Tibial nerve (tissue), 4 donors: ENCODE data around the gene TDRD5. TPM values are rescaled to one million over a fixed set of nuclear protein-coding genes. Genes with fewer than 3 reads are reported as not detected.

Source experiments
- DNase-seq, 2 donors: peaks; one replicate each; pipeline ENCODE4 v3.0.0-alpha.2; 2019; ENCODE audit warnings: low spot score in 2 of 2
- H3K27ac ChIP-seq, 4 donors: fragments of 200-600 bp; sonication (generic) in 3 of 4; one replicate each; pipeline ENCODE4 v1.5.1; 2017 to 2019; ENCODE audit warnings: mild to moderate bottlenecking in 1 of 4
- H3K27me3 ChIP-seq, 2 donors: fragments of 200-600 bp; sonication (generic) in 1 of 2; one replicate each; pipeline versions ENCODE4 v1.5.1 to v1.6.0; 2017 to 2019
- H3K36me3 ChIP-seq, 3 donors: fragments of 200-600 bp; sonication (generic); one replicate each; pipeline ENCODE4 v1.5.1; 2018 to 2019
- H3K4me1 ChIP-seq, 4 donors: fragments of 200-600 bp; sonication (generic) in 3 of 4; one replicate each; pipeline ENCODE4 v1.5.1; 2017 to 2019
- H3K4me3 ChIP-seq, 4 donors: fragments of 200-600 bp; sonication (generic) in 3 of 4; one replicate each; pipeline ENCODE4 v1.5.1; 2017 to 2019; ENCODE audit warnings: mild to moderate bottlenecking in 1 of 4, moderate library complexity in 1 of 4
- H3K9me3 ChIP-seq, 4 donors: fragments of 200-600 bp; sonication (generic) in 3 of 4; one replicate each; pipeline ENCODE4 v1.5.1; 2017 to 2019
- CTCF ChIP-seq, 5 experiments: fragments of 200-600 bp in 3 of 5; fragments of 450-650 bp in 2 of 5; sonication (generic) in 3 of 5; IDR thresholded peaks; one replicate each; pipeline ENCODE4 v1.5.1; 2016 to 2019; ENCODE audit warnings: antibody characterized with exemption in 5 of 5, mild to moderate bottlenecking in 3 of 5, moderate library complexity in 2 of 5
- EP300 ChIP-seq, 2 donors: sonication (generic); formaldehyde crosslinking; IDR thresholded peaks; one replicate each; pipeline ENCODE4 v1.6.1; 2017; ENCODE audit warnings: antibody characterized with exemption in 2 of 2, mild to moderate bottlenecking in 1 of 2
- POLR2A ChIP-seq, 2 donors: fragments of 450-650 bp; IDR thresholded peaks; one replicate each; pipeline ENCODE4 v1.6.1; 2017; ENCODE audit warnings: antibody characterized with exemption in 2 of 2, mild to moderate bottlenecking in 2 of 2, moderate library complexity in 2 of 2
- WGBS, 2 donors: methylation state at CpG; one replicate each; pipeline ENCODE4 v1.1.5; 2018; 5-methylcytosine and 5-hydroxymethylcytosine counted together
- total RNA-seq, 4 donors: library from RNA; depleted of rRNA; stranded (reverse); fragments of >200 nt; gene quantifications; one replicate each; pipeline ENCODE4 v1.1.0, GENCODE V29; 2016

Gene TDRD5
- total RNA-seq, 4 donors from 2014 or later, result 0.21 to 0.59 (median 0.44) TPM; not detected in 1

- H3K27ac ChIP-seq, result no peak overlapping the region
- DNase-seq, result no peak
- TF ChIP-seq EP300 (IDR thresholded peaks at IDR 0.05) (no peak), CTCF (IDR thresholded peaks at IDR 0.05) (no peak), POLR2A (IDR thresholded peaks at IDR 0.05) (no peak)
- peaks cover 0 to 16% (median 4%) of the 10 kb centered on the region in 4 donors for H3K4me1 ChIP-seq
- no peaks in the 10 kb centered on the region for H3K36me3 ChIP-seq
- WGBS, 2 donors, result 12 to 18% methylated on average over 5 of the region's 5 CpGs
- H3K4me3 ChIP-seq, result no peak overlapping the region
- peaks cover 0 to 2% (median 0%) of the 10 kb centered on the region in 4 donors for H3K9me3 ChIP-seq
- peaks cover 0 to 46% of the 10 kb centered on the region in 2 donors for H3K27me3 ChIP-seq
Observed at GRCh38 chr1:179576509-179576908, 15.1 kb upstream of the TDRD5 start.

GRCh38 chr1:179583771-179584320, 7.8 kb upstream of the TDRD5 start:
- DNase-seq, result no peak
- Histone ChIP-seq H3K4me3 (no peak overlapping the region), H3K4me1 (peaks cover 0 to 10% (median 4%) of the 10 kb centered on the region in 4 donors), H3K27me3 (peaks cover 0 to 8% of the 10 kb centered on the region in 2 donors), H3K27ac (no peak overlapping the region), H3K36me3 (no peaks in the 10 kb centered on the region), H3K9me3 (peaks cover 0 to 21% (median 0%) of the 10 kb centered on the region in 4 donors)
- 76 to 90% methylated on average over 5 of the region's 5 CpGs for WGBS, 2 donors
- TF ChIP-seq CTCF (IDR thresholded peaks at IDR 0.05) (no peak), POLR2A (IDR thresholded peaks at IDR 0.05) (no peak), EP300 (IDR thresholded peaks at IDR 0.05) (no peak)

DNA sequence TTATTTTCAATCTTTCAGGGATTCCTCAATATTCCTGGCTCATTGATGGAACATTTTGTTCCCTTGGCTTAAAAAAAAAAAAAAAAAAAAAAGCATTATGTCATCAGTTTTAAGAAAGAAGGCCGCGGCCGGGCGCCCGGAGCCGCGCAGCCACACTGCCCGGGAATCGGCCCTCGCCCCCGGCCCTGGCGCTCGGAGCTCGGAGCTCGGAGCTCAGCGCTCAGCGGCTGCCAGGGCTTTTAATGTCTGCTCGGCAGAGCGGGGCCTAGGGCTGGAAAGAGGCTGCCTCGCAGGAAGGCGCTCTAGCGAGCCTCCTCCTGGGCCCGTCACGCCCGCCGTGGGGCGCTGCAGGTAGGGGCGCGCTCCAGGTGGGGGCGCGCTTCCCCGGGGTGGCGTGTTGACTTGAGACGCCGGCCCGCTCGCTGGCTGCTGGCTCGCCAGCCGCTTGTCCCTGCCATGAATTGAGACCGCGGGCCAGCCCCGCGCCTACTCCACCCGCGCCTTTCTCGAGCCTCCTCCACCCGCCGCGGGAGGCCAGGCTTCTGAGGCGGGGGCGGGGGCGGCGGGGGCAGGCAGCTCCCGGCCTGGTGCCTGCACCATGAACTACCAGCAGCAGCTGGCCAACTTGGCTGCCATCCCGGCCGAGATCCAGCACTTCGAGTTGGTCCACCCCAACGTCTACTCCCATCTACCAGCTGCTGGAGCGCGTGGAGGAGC, 5.4 kb upstream of the TDRD5 start:
- H3K4me1 ChIP-seq, result peaks cover 0 to 10% (median 5%) of the 10 kb centered on the region in 4 donors
- H3K27ac ChIP-seq, result peak overlapping the region; percentile 45 to 88 (median 63)
- H3K27me3 ChIP-seq, result peaks cover 0 to 10% of the 10 kb centered on the region in 2 donors
- peak overlapping the region; percentile 26 to 54 (median 30) for H3K4me3 ChIP-seq
- DNase-seq, result peak in 1 of 2 donors; percentile 27
- no peaks in the 10 kb centered on the region for H3K36me3 ChIP-seq
- peaks cover 0 to 24% (median 0%) of the 10 kb centered on the region in 4 donors for H3K9me3 ChIP-seq
- WGBS, 2 donors, result 4 to 7% methylated on average over 33 to 45 of the region's 60 CpGs
- TF ChIP-seq EP300 (IDR thresholded peaks at IDR 0.05) (no peak), CTCF (IDR thresholded peaks at IDR 0.05) (peak in 3 of 5 experiments; percentile 36 to 41 (median 39))

DNA sequence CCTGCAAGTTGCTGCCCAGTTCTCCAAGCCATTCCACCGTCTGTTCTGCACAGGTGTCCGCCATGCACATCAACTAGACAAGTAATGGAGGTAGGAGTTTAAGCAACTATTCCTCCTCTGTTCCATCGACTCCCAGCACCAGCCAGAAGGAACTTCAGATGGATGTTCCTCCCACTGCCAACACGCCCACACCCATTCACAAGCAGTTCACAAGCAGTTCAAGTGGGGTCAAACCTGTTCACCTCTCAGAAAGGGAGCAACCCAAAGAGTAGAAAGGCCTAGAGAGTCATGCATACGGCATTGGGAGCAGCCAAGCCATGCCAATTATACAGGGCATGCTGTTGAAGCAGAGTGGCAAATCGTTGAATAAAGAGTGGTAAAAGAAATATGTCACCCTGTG, 4.3 kb upstream of the TDRD5 start:
- WGBS, 2 donors, result 95% methylated on average over 6 of the region's 6 CpGs
- no peaks in the 10 kb centered on the region for H3K36me3 ChIP-seq
- H3K27me3 ChIP-seq, result peaks cover 0 to 21% of the 10 kb centered on the region in 2 donors
- H3K4me1 ChIP-seq, result peaks cover 0 to 17% (median 9%) of the 10 kb centered on the region in 4 donors
- H3K9me3 ChIP-seq, result peaks cover 0 to 28% (median 0%) of the 10 kb centered on the region in 4 donors
- no peak overlapping the region for H3K4me3 ChIP-seq
- H3K27ac ChIP-seq, result no peak overlapping the region
- no peak for DNase-seq
- TF ChIP-seq CTCF (IDR thresholded peaks at IDR 0.05), result no peak
- no peak for TF ChIP-seq EP300 (IDR thresholded peaks at IDR 0.05)
- no peak for TF ChIP-seq POLR2A (IDR thresholded peaks at IDR 0.05)

DNA sequence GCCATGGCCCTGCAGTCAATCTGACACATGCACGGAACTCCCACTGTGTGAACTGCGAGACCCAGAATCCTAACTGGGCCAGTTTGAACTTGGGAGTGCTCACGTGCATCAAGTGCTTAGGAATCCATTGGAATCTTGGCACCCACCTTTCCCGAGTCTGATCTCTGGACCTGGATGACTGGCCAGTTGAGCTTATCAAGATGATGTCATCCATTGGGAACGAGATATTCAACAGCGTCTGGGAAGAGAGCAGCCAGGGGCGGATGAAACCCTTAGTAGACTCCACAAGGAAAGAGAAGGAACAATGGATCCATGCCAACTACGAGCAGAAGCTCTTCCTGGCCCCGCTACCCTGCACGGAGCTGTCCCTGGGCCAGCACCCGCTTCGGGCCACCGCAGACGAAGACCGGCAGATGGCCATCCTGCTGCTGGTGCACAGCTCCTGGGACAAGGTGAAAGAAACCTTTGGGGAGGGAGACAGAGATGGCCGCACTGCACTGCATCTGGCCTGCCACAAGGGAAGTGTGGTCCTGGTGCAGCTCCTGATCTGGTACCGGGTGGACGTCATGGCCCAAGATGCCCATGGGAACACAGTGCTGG, 3.1 kb upstream of the TDRD5 start:
- 89 to 91% methylated on average over 15 to 18 of the region's 18 CpGs for WGBS, 2 donors
- H3K9me3 ChIP-seq, result peaks cover 0 to 28% (median 0%) of the 10 kb centered on the region in 4 donors
- no peak for TF ChIP-seq POLR2A (IDR thresholded peaks at IDR 0.05)
- TF ChIP-seq CTCF (IDR thresholded peaks at IDR 0.05), result no peak
- no peak for TF ChIP-seq EP300 (IDR thresholded peaks at IDR 0.05)

More for the DNA sequence above, 3.1 kb upstream of the TDRD5 start:
- Histone ChIP-seq H3K27ac (no peak overlapping the region), H3K36me3 (no peaks in the 10 kb centered on the region), H3K27me3 (peaks cover 0 to 29% of the 10 kb centered on the region in 2 donors), H3K4me1 (peaks cover 0 to 17% (median 9%) of the 10 kb centered on the region in 4 donors), H3K4me3 (no peak overlapping the region)
- no peak for DNase-seq
